ENCODE data around the gene ANKRD2.

The ANKRD2 gene

GRCh38 chr10:97597778-97598177 lies 25.2 kb downstream of the ANKRD2 start:
- TF ChIP-seq HDGF (IDR thresholded peaks at IDR 0.05; ENCODE audit: borderline replicate concordance) (no peak), L3MBTL2 (conservative IDR thresholded peaks at IDR 0.05) (no peak), FOXM1 (IDR thresholded peaks at IDR 0.05; ENCODE audit: borderline replicate concordance) (no peak), ZNF384 (IDR thresholded peaks at IDR 0.05) (no peak)
- POLR2A ChIA-PET = no interaction called here
- CTCF ChIA-PET = no interaction called here
- DNase-seq (ENCODE audit: extremely low spot score) = no peak

- POLR2A ChIA-PET = no interaction called here
- CTCF ChIA-PET = no interaction called here
- TF ChIP-seq SUZ12 (IDR thresholded peaks at IDR 0.05) = no peak
- TF ChIP-seq PKNOX1 (IDR thresholded peaks at IDR 0.05) = no peak
- no peak for TF ChIP-seq FOXM1 (IDR thresholded peaks at IDR 0.05; ENCODE audit: borderline replicate concordance)
- TF ChIP-seq HDGF (IDR thresholded peaks at IDR 0.05; ENCODE audit: borderline replicate concordance) = no peak
- no peak for TF ChIP-seq FOXA1 (IDR thresholded peaks at IDR 0.05)
- TF ChIP-seq ELF4 (IDR thresholded peaks at IDR 0.05) = no peak
- TF ChIP-seq TARDBP (IDR thresholded peaks at IDR 0.05) = no peak
- TF ChIP-seq LEF1 (IDR thresholded peaks at IDR 0.05; ENCODE audit: borderline replicate concordance) = no peak
- TF ChIP-seq L3MBTL2 (conservative IDR thresholded peaks at IDR 0.05) = no peak
- TF ChIP-seq ZNF384 (IDR thresholded peaks at IDR 0.05) = no peak
- no peak for TF ChIP-seq FOXK2 (IDR thresholded peaks at IDR 0.05)
- no peak for TF ChIP-seq SP1 (IDR thresholded peaks at IDR 0.05)
- TF ChIP-seq NFRKB (IDR thresholded peaks at IDR 0.05) = no peak
- no peak for TF ChIP-seq BHLHE40 (IDR thresholded peaks at IDR 0.05; ENCODE audit: borderline replicate concordance)
- no peak for TF ChIP-seq ARNT (IDR thresholded peaks at IDR 0.05)
- no peak for TF ChIP-seq CTBP1 (IDR thresholded peaks at IDR 0.05; ENCODE audit: borderline replicate concordance)
- DNase-seq (ENCODE audit: extremely low spot score) = no peak
Observed at GRCh38 chr10:97598407-97599271, 26.1 kb downstream of the ANKRD2 start.

- ChIA-PET CTCF (no interaction called here), POLR2A (no interaction called here)
- TF ChIP-seq NFRKB (IDR thresholded peaks at IDR 0.05) (no peak), L3MBTL2 (conservative IDR thresholded peaks at IDR 0.05) (no peak), HDGF (IDR thresholded peaks at IDR 0.05; ENCODE audit: borderline replicate concordance) (no peak), TARDBP (IDR thresholded peaks at IDR 0.05) (no peak), ELF4 (IDR thresholded peaks at IDR 0.05) (no peak)
- DNase-seq (ENCODE audit: extremely low spot score) = no peak
Observed at GRCh38 chr10:97599272-97599619, 26.7 kb downstream of the ANKRD2 start.

GRCh38 chr10:97600616-97601015 lies 28.0 kb downstream of the ANKRD2 start:
- ChIA-PET POLR2A (no interaction called here), CTCF (interaction anchor here (0.6 kb wide), 1 partner anchor 194 kb away, joined by 5 read pairs; no protein-coding TSS in a partner anchor)
- no peak for TF ChIP-seq ELF4 (IDR thresholded peaks at IDR 0.05)
- TF ChIP-seq HDGF (IDR thresholded peaks at IDR 0.05; ENCODE audit: borderline replicate concordance) = no peak
- TF ChIP-seq PKNOX1 (IDR thresholded peaks at IDR 0.05) = no peak
- no peak for TF ChIP-seq SUZ12 (IDR thresholded peaks at IDR 0.05)
- TF ChIP-seq FOXA1 (IDR thresholded peaks at IDR 0.05) = no peak
- TF ChIP-seq TARDBP (IDR thresholded peaks at IDR 0.05) = no peak
- TF ChIP-seq SP1 (IDR thresholded peaks at IDR 0.05) = no peak
- TF ChIP-seq NFRKB (IDR thresholded peaks at IDR 0.05) = no peak
- no peak for TF ChIP-seq CTBP1 (IDR thresholded peaks at IDR 0.05; ENCODE audit: borderline replicate concordance)
- no peak for TF ChIP-seq ZNF384 (IDR thresholded peaks at IDR 0.05)
- TF ChIP-seq ARNT (IDR thresholded peaks at IDR 0.05) = no peak
- TF ChIP-seq L3MBTL2 (conservative IDR thresholded peaks at IDR 0.05) = no peak
- no peak for TF ChIP-seq FOXK2 (IDR thresholded peaks at IDR 0.05)
- no peak for TF ChIP-seq BHLHE40 (IDR thresholded peaks at IDR 0.05; ENCODE audit: borderline replicate concordance)
- no peak for TF ChIP-seq FOXM1 (IDR thresholded peaks at IDR 0.05; ENCODE audit: borderline replicate concordance)
- no peak for TF ChIP-seq LEF1 (IDR thresholded peaks at IDR 0.05; ENCODE audit: borderline replicate concordance)

GRCh38 chr10:97601268-97602215 lies 29.0 kb downstream of the ANKRD2 start:
- TF ChIP-seq FOXA1 (IDR thresholded peaks at IDR 0.05) = no peak
- TF ChIP-seq ZNF384 (IDR thresholded peaks at IDR 0.05) = no peak
- no peak for TF ChIP-seq PKNOX1 (IDR thresholded peaks at IDR 0.05)
- TF ChIP-seq LEF1 (IDR thresholded peaks at IDR 0.05; ENCODE audit: borderline replicate concordance) = no peak
- TF ChIP-seq L3MBTL2 (conservative IDR thresholded peaks at IDR 0.05) = no peak
- no peak for TF ChIP-seq HDGF (IDR thresholded peaks at IDR 0.05; ENCODE audit: borderline replicate concordance)
- no peak for TF ChIP-seq ARNT (IDR thresholded peaks at IDR 0.05)
- no peak for TF ChIP-seq TARDBP (IDR thresholded peaks at IDR 0.05)
- no peak for TF ChIP-seq CTBP1 (IDR thresholded peaks at IDR 0.05; ENCODE audit: borderline replicate concordance)
- TF ChIP-seq ELF4 (IDR thresholded peaks at IDR 0.05) = no peak
- no peak for TF ChIP-seq FOXM1 (IDR thresholded peaks at IDR 0.05; ENCODE audit: borderline replicate concordance)
- no peak for TF ChIP-seq SUZ12 (IDR thresholded peaks at IDR 0.05)
- no peak for TF ChIP-seq NFRKB (IDR thresholded peaks at IDR 0.05)
- TF ChIP-seq FOXK2 (IDR thresholded peaks at IDR 0.05) = no peak
- TF ChIP-seq SP1 (IDR thresholded peaks at IDR 0.05) = no peak
- CTCF ChIA-PET = interaction anchor here (0.6 kb wide), 1 partner anchor 195 kb away, joined by 5 read pairs; no protein-coding TSS in a partner anchor
- no peak for DNase-seq (ENCODE audit: extremely low spot score)
- POLR2A ChIA-PET = no interaction called here

More at GRCh38 chr10:97600616-97601015, 28.0 kb downstream of the ANKRD2 start:
- no peak for DNase-seq (ENCODE audit: extremely low spot score)
